Endothelial cell (in vitro differentiated cells): ENCODE measurements around the gene TMEM204. TPM values are rescaled to one million over a fixed set of nuclear protein-coding genes. Genes with fewer than 3 reads are reported as not detected.
A peak's percentile ranks its signal among the peaks of the same experiment; 100 is the strongest.

Experiments
- DNase-seq: peaks from one replicate; pipeline ENCODE4 v3.0.0; 2021; ENCODE audit warnings: low spot score
- H3K27ac Mint-ChIP-seq: one replicate; pipeline ENCODE4 v1.8.0; 2021; ENCODE audit warnings: mixed read lengths, inconsistent platforms; ENCODE audit not compliant: unreplicated experiment
- H3K27me3 Mint-ChIP-seq: one replicate; pipeline ENCODE4 v1.8.0; 2021; ENCODE audit warnings: mild to moderate bottlenecking, moderate library complexity, mixed read lengths, inconsistent platforms; ENCODE audit not compliant: unreplicated experiment
- H3K36me3 Mint-ChIP-seq: one replicate; pipeline ENCODE4 v1.8.0; 2021; ENCODE audit warnings: mild to moderate bottlenecking, low read depth, mixed read lengths, inconsistent platforms; ENCODE audit not compliant: unreplicated experiment
- H3K4me1 Mint-ChIP-seq: one replicate; pipeline ENCODE4 v1.8.0; 2021; ENCODE audit warnings: mild to moderate bottlenecking, mixed read lengths, inconsistent platforms; ENCODE audit not compliant: unreplicated experiment
- H3K4me3 Mint-ChIP-seq: one replicate; pipeline ENCODE4 v1.8.0; 2021; ENCODE audit warnings: mild to moderate bottlenecking, mixed read lengths, inconsistent platforms; ENCODE audit not compliant: unreplicated experiment
- H3K9me3 Mint-ChIP-seq: one replicate; pipeline ENCODE4 v1.8.0; 2021; ENCODE audit warnings: mixed read lengths, inconsistent platforms; ENCODE audit not compliant: unreplicated experiment
- total RNA-seq: library from RNA; stranded (reverse); fragmentation: NEBNext Ultra II Directional; extraction: Animal tissue kit (Norgen Biotek cat#: 25700); gene quantifications from one replicate; pipeline ENCODE4 v1.2.1, GENCODE V29; 2021; ENCODE audit not compliant: unreplicated experiment
- TF ChIP-seq, protein P1 (sequence below): fragments of 200-600 bp; sonication (generic); IDR thresholded peaks from one replicate; pipeline ENCODE4 v1.5.0; 2021; ENCODE audit warnings: antibody characterized with exemption; ENCODE audit not compliant: unreplicated experiment

TMEM204 gene
- total RNA-seq, 1 donor from 2014 or later, result 66.3 TPM

DNA sequence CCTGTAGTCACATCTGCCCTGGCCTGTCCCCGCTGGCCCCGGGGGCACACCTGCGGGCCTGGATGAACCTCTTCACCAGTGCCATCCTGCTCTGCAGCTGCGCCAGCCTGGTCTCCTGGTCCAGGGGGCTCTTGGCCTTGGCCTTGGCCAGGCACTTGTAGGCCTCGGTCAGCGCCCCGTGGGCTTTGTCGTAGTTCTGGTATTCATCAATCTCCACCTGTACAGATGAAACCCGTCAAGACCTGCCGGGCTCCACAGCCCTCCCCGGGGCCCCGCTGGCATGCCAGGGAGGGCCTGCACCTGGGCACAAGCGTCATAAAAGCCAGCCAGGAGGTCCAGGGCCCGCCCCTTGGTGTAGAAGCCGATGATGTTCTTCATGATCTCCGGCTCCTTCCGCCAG, 13.6 kb upstream of the TMEM204 start:
- Mint-ChIP-seq H3K9me3 (no peaks in the 10 kb centered on the region), H3K27ac (no peak overlapping the region), H3K4me1 (no peaks in the 10 kb centered on the region), H3K4me3 (no peak overlapping the region), H3K27me3 (peaks cover 9% of the 10 kb centered on the region), H3K36me3 (peaks cover 23% of the 10 kb centered on the region)
- TF ChIP-seq, protein P1, sequence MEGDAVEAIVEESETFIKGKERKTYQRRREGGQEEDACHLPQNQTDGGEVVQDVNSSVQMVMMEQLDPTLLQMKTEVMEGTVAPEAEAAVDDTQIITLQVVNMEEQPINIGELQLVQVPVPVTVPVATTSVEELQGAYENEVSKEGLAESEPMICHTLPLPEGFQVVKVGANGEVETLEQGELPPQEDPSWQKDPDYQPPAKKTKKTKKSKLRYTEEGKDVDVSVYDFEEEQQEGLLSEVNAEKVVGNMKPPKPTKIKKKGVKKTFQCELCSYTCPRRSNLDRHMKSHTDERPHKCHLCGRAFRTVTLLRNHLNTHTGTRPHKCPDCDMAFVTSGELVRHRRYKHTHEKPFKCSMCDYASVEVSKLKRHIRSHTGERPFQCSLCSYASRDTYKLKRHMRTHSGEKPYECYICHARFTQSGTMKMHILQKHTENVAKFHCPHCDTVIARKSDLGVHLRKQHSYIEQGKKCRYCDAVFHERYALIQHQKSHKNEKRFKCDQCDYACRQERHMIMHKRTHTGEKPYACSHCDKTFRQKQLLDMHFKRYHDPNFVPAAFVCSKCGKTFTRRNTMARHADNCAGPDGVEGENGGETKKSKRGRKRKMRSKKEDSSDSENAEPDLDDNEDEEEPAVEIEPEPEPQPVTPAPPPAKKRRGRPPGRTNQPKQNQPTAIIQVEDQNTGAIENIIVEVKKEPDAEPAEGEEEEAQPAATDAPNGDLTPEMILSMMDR, result no peak
- DNase-seq, result no peak

DNA sequence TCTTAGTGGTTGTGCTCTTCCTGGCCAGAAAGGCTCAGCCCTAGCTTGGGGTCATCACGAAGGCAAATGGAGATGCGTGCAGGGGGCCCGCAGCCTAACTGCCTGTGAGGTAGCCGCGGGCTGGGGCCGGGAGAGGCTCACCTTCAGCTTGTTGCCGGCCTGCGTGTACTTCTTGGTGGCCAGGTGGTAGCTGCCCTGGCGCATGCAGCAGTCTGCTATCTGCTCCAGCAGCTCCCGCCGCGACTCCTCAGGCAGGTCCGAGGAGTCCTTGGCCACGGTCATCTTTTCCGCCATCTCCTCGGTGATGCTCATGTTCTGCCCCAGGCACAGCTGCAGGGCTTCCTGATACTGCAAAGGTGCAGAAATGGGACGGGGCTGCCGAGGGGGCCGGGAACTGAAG, 13.0 kb upstream of the TMEM204 start:
- Mint-ChIP-seq H3K4me1 (no peaks in the 10 kb centered on the region), H3K27me3 (peaks cover 9% of the 10 kb centered on the region), H3K36me3 (peaks cover 18% of the 10 kb centered on the region), H3K9me3 (no peaks in the 10 kb centered on the region), H3K27ac (no peak overlapping the region), H3K4me3 (no peak overlapping the region)
- TF ChIP-seq, protein P1, result no peak
- no peak for DNase-seq

DNA sequence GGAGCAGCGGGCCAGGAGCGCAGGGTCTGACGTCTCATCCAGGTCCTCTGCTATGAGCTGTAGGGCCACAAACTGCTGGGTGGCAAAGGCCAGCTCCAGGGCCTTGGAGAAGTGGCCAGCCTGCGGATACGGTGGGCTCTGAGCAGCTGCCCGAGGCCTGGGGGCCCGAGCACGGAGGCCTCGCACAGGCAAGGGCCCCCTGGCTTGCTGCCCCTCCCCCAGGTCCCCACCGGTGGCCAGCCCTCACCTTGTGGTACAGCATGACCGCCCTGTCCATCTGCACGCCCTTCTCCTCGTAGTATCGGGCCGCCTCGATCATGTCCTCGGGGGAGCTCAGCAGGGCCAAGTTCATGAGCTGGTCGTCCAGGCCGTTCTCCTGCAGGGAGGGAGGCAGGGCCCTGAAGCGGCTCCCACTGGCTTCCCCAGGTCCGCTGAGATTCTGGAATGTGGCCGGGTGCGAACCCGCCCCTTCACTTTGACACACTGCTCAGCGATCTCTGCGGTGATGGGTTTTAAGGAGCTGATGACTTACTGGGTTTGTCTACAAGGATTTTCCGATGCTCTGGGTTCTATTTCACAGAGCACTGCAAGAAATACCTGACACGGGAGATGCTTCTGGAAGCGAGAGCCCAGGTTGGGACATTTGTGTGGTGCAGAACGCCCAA, 9.8 kb upstream of the TMEM204 start:
- H3K36me3 Mint-ChIP-seq, result peaks cover 8% of the 10 kb centered on the region
- no peaks in the 10 kb centered on the region for H3K9me3 Mint-ChIP-seq
- H3K27me3 Mint-ChIP-seq, result peaks cover 7% of the 10 kb centered on the region
- no peak for DNase-seq
- no peak overlapping the region for H3K27ac Mint-ChIP-seq
- peaks cover 10% of the 10 kb centered on the region for H3K4me1 Mint-ChIP-seq
- TF ChIP-seq, protein P1, result no peak
- peak overlapping the region; percentile 56 for H3K4me3 Mint-ChIP-seq

DNA sequence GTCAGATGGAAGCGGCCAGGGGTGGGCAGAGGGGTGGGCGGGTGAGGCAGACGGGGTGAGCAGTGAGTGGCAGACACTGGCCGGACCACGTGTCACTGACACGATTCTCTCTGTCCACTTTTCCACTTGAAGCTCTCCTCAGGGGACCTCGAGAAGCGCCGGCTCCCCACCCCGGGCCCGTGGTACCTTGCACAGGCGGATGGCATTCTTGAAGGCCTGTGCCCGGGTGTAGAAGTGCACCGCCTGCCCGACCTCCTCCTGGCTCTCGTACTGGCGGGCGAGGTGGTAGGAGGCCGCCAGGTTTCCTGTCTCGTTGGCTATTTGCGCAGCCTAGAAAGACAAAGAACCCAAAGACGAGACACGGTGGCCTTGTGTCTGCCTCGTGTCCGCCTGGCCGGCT, 9.1 kb upstream of the TMEM204 start:
- Mint-ChIP-seq H3K4me1 (peaks cover 11% of the 10 kb centered on the region), H3K9me3 (no peaks in the 10 kb centered on the region), H3K27ac (no peak overlapping the region), H3K36me3 (peaks cover 8% of the 10 kb centered on the region), H3K27me3 (peaks cover 4% of the 10 kb centered on the region), H3K4me3 (no peak overlapping the region)
- no peak for DNase-seq
- TF ChIP-seq, protein P1, result no peak

DNA sequence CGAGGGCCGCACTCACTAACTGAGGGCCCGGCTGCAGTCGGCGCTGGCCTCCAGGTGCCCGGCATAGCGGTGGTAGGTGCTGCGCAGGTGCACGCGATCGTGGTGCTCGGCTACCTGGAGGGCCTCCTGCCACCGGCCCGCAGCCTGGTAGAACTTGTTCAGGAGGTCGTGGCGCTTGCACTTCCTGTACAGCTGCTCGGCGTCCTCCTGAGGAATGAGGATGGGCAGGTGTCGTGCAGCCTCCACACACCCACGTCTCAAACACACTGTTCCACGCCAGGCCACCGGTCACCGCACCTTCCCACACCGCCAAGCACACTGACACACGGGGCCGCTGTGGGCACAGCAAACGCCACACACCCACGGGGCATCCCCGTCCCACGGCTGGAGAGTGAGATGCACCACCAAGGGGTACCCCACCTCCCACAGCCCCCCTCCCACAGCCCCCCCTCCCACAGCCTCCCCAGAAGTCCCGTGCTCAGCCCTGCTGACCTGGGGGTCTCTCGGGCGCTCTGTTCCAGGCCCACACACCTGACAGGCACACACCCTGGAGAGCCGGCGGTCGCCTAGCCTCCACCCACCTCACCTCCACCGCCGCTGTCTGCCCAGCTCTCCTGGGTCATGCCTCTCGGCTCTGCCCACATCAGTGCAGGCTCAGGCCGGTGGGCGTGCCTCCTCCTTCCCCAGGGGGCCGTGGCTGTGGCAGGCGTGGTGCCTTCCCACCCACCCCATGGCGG, 7.4 kb upstream of the TMEM204 start:
- Mint-ChIP-seq H3K4me1 (peaks cover 18% of the 10 kb centered on the region), H3K4me3 (no peak overlapping the region), H3K9me3 (no peaks in the 10 kb centered on the region), H3K27ac (no peak overlapping the region), H3K27me3 (peaks cover 6% of the 10 kb centered on the region), H3K36me3 (peaks cover 4% of the 10 kb centered on the region)
- no peak for DNase-seq
- TF ChIP-seq, protein P1, result no peak
